Prostate gland (tissue), 2 donors: ENCODE measurements around the gene RPLP2. TPM values are rescaled to one million over a fixed set of nuclear protein-coding genes. Genes with fewer than 3 reads are reported as not detected.

ENCODE experiments used
- DNase-seq: peaks from one replicate; pipeline ENCODE4 v3.0.0-alpha.2; 2019; ENCODE audit warnings: low spot score
- H3K27ac ChIP-seq, 2 donors: fragments of 200-600 bp; sonication (generic); 2 replicates each; pipeline ENCODE4 v1.5.1; 2017 to 2019
- H3K27me3 ChIP-seq: fragments of 200-600 bp; sonication (generic); replicated peaks from 2 replicates; pipeline ENCODE4 v1.5.1; 2019; ENCODE audit not compliant: insufficient read depth
- H3K36me3 ChIP-seq, 2 donors: fragments of 200-600 bp; sonication (generic); 1 replicate in 1 of 2; 2 replicates in 1 of 2; pipeline versions ENCODE4 v1.5.1 to v1.8.1; 2017 to 2019
- H3K4me1 ChIP-seq: fragments of 200-600 bp; sonication (generic); replicated peaks from 2 replicates; pipeline ENCODE4 v1.5.1; 2019
- H3K4me3 ChIP-seq, 2 donors: fragments of 200-600 bp; sonication (generic); 2 replicates each; pipeline ENCODE4 v1.5.1; 2017 to 2019
- H3K9me3 ChIP-seq: fragments of 200-600 bp; sonication (generic); 2 replicates; pipeline ENCODE4 v1.5.1; 2017
- POLR2A ChIP-seq: fragments of 450-650 bp; IDR thresholded peaks from one replicate; pipeline ENCODE4 v1.6.1; 2016; ENCODE audit warnings: antibody characterized with exemption, mild to moderate bottlenecking
- POLR2AphosphoS5 ChIP-seq: sonication (generic); formaldehyde crosslinking; IDR thresholded peaks from one replicate; pipeline ENCODE4 v1.6.1; 2017; ENCODE audit warnings: antibody characterized with exemption
- WGBS: methylation state at CpG from one replicate; pipeline ENCODE4 v1.1.5; 2018; 5-methylcytosine and 5-hydroxymethylcytosine counted together
- intact Hi-C: fragments of 100-400 bp; cut with DNase I; formaldehyde crosslinking; loops from one replicate; pipeline ENCODE4 v1.14.2; 2022
- small RNA-seq, 2 donors: library from RNA; depleted of rRNA; stranded (forward); fragments of <200 nt; gene quantifications; one replicate each; pipeline ENCODE3, GENCODE V24; 2016
- total RNA-seq, 2 donors: library from RNA; depleted of rRNA; stranded (reverse); fragments of >200 nt; gene quantifications; one replicate each; pipeline ENCODE4 v1.1.0, GENCODE V29; 2016
- TF ChIP-seq, protein P1 (sequence below), 4 experiments: fragments of 200-600 bp in 2 of 4; fragments of 450-650 bp in 2 of 4; sonication (generic) in 2 of 4; IDR thresholded peaks; 1 replicate in 3 of 4; 2 replicates in 1 of 4; pipeline ENCODE4 v1.5.1; 2016 to 2019; ENCODE audit warnings: antibody characterized with exemption in 4 of 4, mild to moderate bottlenecking in 2 of 4, moderate library complexity in 2 of 4

RPLP2 gene
- total RNA-seq, 2 donors from 2014 or later: 431 to 906 TPM

DNA sequence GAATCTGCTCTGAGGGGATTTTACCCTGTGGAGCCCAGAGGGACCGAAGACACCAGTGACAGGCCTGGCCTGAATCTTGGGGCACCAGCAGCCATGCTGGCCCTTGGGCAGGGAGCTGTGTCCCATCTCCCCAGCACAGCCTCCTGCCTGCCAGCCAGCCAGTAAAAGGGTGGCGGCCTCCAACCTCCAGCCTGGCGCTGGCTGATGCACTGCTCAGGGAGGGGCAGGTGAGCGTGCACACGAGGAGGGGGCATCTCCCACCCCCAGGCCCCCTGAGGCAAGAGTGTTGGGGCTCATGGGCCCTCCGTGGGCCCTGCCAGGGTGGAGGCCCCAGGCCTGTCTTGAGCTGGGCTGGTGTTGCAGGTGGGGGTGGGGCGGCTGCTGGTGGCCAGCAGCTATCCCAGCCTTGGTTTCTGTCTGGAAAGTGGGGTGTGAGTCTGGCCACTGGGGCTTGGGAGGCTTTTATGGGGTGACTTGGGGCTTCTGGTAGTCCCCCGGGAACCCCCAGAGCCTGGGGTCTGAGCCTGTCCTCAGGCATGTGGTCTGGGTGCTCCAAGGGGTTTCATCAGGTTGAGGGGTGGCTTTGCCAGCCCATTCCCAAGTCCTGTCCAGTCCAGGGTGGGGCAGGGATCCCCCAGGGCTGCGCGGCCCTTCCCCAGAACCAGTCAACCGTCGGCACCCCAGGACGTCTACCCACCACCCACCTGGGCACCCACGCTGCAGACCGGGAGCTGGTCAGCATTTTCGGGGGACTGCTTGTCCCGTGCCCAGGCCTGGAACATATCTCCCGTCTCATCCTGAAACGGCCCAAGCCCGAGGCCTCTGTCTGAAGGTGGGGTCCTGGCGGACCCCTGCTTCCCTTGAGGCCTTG is 50.7 kb downstream of the RPLP2 start:
- Histone ChIP-seq H3K9me3 (no peaks in the 10 kb centered on the region), H3K36me3 (no peaks in the 10 kb centered on the region), H3K4me3 (no peak overlapping the region), H3K27me3 (no peaks in the 10 kb centered on the region), H3K4me1 (no peaks in the 10 kb centered on the region), H3K27ac (no peak overlapping the region)
- no peak for DNase-seq
- TF ChIP-seq POLR2A (no peak), POLR2AphosphoS5 (no peak)
- TF ChIP-seq, protein P1, sequence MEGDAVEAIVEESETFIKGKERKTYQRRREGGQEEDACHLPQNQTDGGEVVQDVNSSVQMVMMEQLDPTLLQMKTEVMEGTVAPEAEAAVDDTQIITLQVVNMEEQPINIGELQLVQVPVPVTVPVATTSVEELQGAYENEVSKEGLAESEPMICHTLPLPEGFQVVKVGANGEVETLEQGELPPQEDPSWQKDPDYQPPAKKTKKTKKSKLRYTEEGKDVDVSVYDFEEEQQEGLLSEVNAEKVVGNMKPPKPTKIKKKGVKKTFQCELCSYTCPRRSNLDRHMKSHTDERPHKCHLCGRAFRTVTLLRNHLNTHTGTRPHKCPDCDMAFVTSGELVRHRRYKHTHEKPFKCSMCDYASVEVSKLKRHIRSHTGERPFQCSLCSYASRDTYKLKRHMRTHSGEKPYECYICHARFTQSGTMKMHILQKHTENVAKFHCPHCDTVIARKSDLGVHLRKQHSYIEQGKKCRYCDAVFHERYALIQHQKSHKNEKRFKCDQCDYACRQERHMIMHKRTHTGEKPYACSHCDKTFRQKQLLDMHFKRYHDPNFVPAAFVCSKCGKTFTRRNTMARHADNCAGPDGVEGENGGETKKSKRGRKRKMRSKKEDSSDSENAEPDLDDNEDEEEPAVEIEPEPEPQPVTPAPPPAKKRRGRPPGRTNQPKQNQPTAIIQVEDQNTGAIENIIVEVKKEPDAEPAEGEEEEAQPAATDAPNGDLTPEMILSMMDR (IDR thresholded peaks at IDR 0.05): no peak
- intact Hi-C loops: no loop called here
- WGBS: 80% methylated on average over 21 of the region's 21 CpGs

DNA sequence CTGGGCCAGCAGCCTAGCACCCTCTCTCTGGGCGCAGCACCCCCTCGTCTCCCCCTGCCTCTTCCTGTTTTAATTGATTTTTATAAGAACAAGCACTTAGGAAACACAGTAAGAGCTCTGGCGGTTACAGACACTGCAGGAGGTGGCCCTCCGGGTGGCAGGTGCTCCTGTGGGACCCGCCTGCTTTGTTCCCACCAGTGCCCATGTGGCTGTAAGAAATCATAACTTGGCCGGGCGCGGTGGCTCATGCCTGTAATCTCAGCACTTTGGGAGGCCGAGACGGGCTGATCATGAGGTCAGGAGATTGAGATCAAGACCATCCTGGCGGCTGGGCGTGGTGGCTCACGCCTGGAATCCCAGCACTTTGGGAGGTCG is 51.3 kb downstream of the RPLP2 start:
- DNase-seq: no peak
- 96% methylated on average over 13 of the region's 14 CpGs for WGBS
- no peaks in the 10 kb centered on the region for H3K4me1 ChIP-seq
- no peak overlapping the region for H3K4me3 ChIP-seq
- no peaks in the 10 kb centered on the region for H3K36me3 ChIP-seq
- intact Hi-C loops: no loop called here
- no peak for TF ChIP-seq POLR2A
- TF ChIP-seq POLR2AphosphoS5: no peak
- TF ChIP-seq, protein P1 (IDR thresholded peaks at IDR 0.05): no peak
- no peaks in the 10 kb centered on the region for H3K9me3 ChIP-seq
- no peaks in the 10 kb centered on the region for H3K27me3 ChIP-seq
- no peak overlapping the region for H3K27ac ChIP-seq

DNA sequence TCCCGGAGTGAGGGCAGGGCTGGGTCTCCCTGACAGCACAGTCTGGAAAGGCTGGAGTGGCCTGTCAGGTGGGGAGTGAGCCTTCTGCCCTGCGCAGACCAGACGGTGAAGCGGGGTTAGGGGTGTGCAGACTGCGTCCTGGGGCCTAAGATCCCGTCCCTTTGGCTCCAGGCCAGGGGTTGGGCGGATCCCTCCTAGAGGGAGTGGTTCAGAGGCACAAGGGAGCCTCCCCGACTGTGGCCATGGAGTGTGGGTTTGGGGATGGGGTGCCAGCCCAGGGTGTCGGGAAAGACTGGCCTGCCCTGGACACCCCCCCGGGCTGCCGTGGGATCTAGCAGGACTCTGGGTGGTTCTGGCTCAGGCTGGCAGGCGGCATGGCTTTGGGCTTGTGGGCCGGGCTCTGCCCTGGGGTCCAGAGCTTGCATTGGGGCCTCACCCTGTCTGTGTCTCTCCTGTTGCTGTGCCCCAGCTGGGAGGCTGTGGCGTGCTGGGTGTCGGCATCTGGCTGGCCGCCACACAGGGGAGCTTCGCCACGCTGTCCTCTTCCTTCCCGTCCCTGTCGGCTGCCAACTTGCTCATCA is 52.4 kb downstream of the RPLP2 start:
- H3K4me1 ChIP-seq: no peaks in the 10 kb centered on the region
- H3K4me3 ChIP-seq: no peak overlapping the region
- H3K27ac ChIP-seq: no peak overlapping the region
- H3K9me3 ChIP-seq: no peaks in the 10 kb centered on the region
- H3K27me3 ChIP-seq: no peaks in the 10 kb centered on the region
- intact Hi-C loops: no loop called here
- TF ChIP-seq, protein P1 (IDR thresholded peaks at IDR 0.05): no peak
- no peak for TF ChIP-seq POLR2AphosphoS5
- TF ChIP-seq POLR2A: no peak
- DNase-seq: no peak
- H3K36me3 ChIP-seq: no peaks in the 10 kb centered on the region
- WGBS: 30% methylated on average over 20 of the region's 20 CpGs

Small RNA genes within 50 kb of the gene (small RNA-seq; reads per million reads assigned to genes)
- 0 reads per million in 2 donors for gene SNORA52

Other genes with a start within 250 kb of the RPLP2 start
- gene LMNTD2, start 249.2 kb upstream of the RPLP2 start, total RNA-seq: 10 to 100 TPM in 1 of 2 donors, 1 to 10 TPM in 1; 8.7 to 19.2 TPM
- 100 to 1,000 TPM in 1 of 2 donors, 10 to 100 TPM in 1; 49.4 to 107 TPM for gene RASSF7, start 249.0 kb upstream of the RPLP2 start, total RNA-seq
- 10 to 100 TPM; 20.8 to 55.2 TPM for gene PHRF1, start 233.5 kb upstream of the RPLP2 start, total RNA-seq
- 10 to 100 TPM; 34.7 to 39.8 TPM for gene IRF7, start 194.0 kb upstream of the RPLP2 start, total RNA-seq
- gene CDHR5, start 185.0 kb upstream of the RPLP2 start, total RNA-seq: under 1 TPM in 1 of 2 donors, not detected in 1; 0.34 TPM
- not detected for gene SCT, start 182.8 kb upstream of the RPLP2 start, total RNA-seq
- gene DRD4, start 172.7 kb upstream of the RPLP2 start, total RNA-seq: under 1 TPM; 0.68 TPM
- gene DEAF1, start 114.7 kb upstream of the RPLP2 start, total RNA-seq: 100 to 1,000 TPM in 1 of 2 donors, 10 to 100 TPM in 1; 53.5 to 102 TPM
- 10 to 100 TPM; 66.0 to 70.9 TPM for gene TMEM80, start 114.2 kb upstream of the RPLP2 start, total RNA-seq
- 100 to 1,000 TPM in 1 of 2 donors, 10 to 100 TPM in 1; 92.1 to 114 TPM for gene EPS8L2, start 103.7 kb upstream of the RPLP2 start, total RNA-seq
- gene TALDO1, start 62.5 kb upstream of the RPLP2 start, total RNA-seq: 100 to 1,000 TPM; 124 to 285 TPM
- gene GATD1, start 32.5 kb upstream of the RPLP2 start, total RNA-seq: 10 to 100 TPM; 29.9 to 72.3 TPM
- gene CEND1, start 19.9 kb upstream of the RPLP2 start, total RNA-seq: 1 to 10 TPM in 1 of 2 donors, under 1 TPM in 1; 0.18 to 1.6 TPM
- 10 to 100 TPM; 21.2 to 43.2 TPM for gene SLC25A22, start 11.7 kb upstream of the RPLP2 start, total RNA-seq
- 10 to 100 TPM; 15.3 to 60.5 TPM for gene PIDD1, start 4.7 kb upstream of the RPLP2 start, total RNA-seq
- 100 to 1,000 TPM in 1 of 2 donors, 10 to 100 TPM in 1; 61.8 to 115 TPM for gene PNPLA2, start 8.9 kb downstream of the RPLP2 start, total RNA-seq
- gene CRACR2B, start 18.0 kb downstream of the RPLP2 start, total RNA-seq: 10 to 100 TPM; 23.2 to 83.0 TPM
- gene CD151, start 23.0 kb downstream of the RPLP2 start, total RNA-seq: 100 to 1,000 TPM; 313 to 362 TPM
- 10 to 100 TPM; 64.5 to 91.1 TPM for gene POLR2L, start 32.6 kb downstream of the RPLP2 start, total RNA-seq
- 10 to 100 TPM; 48.8 to 94.9 TPM for gene TSPAN4, start 32.9 kb downstream of the RPLP2 start, total RNA-seq
- gene CHID1, start 100.8 kb downstream of the RPLP2 start, total RNA-seq: 100 to 1,000 TPM; 107 to 145 TPM
- 10 to 100 TPM; 35.1 to 70.2 TPM for gene AP2A2, start 115.9 kb downstream of the RPLP2 start, total RNA-seq
- 1 to 10 TPM in 1 of 2 donors, under 1 TPM in 1; 0.74 to 2.3 TPM for gene MUC6, start 226.8 kb downstream of the RPLP2 start, total RNA-seq